Measurements from ENCODE around the gene ASIC3. TPM values are rescaled to one million over a fixed set of nuclear protein-coding genes. Genes with fewer than 3 reads are reported as not detected.

ASIC3 gene
- polyA plus RNA-seq, 1 donor (not counting 4 experiments of a cell fraction or from before 2014, with no cell fraction given): 0.35 TPM

DNA sequence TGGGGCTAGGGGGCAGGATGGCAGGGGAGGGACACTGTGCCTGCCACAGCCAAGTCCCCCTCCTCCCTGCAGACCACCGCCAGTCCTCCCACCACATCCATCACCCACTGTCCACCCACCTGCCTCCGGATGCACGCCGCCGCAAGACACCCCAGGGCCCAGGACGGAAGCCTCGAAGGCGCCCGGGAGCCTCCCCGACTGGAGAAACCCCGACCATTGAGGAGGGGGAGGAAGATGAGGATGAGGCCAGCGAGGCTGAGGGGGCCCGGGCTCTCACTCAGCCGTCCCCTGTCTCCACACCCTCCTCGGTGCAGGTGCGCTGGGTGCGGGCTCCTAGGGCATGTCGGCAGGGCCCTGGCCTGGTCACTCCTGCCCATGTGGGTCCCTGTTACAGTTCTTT, 16.1 kb downstream of the ASIC3 start:
- Histone ChIP-seq H3K4me2 (ENCODE audit: control insufficient read depth, extremely low read depth, insufficient read depth, low read depth, low read length) (no peak overlapping the region), H3K4me3 (ENCODE audit: control insufficient read depth in 2 of 3, extremely low read depth in 1 of 3, insufficient read depth in 2 of 3, low read depth in 1 of 3, low read length in 3 of 3) (no peak overlapping the region), H3K79me2 (ENCODE audit: control insufficient read depth, insufficient read depth, low read length) (peaks cover 35% of the 10 kb centered on the region), H2AFZ (ENCODE audit: control insufficient read depth, low read length) (no peak overlapping the region), H3K4me1 (ENCODE audit: control insufficient read depth, extremely low read depth, insufficient read depth, low read length) (peaks cover 22% of the 10 kb centered on the region), H3K9me1 (ENCODE audit: control insufficient read depth, extremely low read depth, insufficient read depth, low read length) (peaks cover 4% of the 10 kb centered on the region), H3K36me3 (ENCODE audit: control insufficient read depth in 2 of 2, extremely low read depth in 1 of 2, insufficient read depth in 2 of 2, low read length in 2 of 2) (peaks cover 26 to 27% of the 10 kb centered on the region in 2 experiments), H3K27me3 (ENCODE audit: control insufficient read depth, extremely low read depth, insufficient read depth, low read length) (no peaks in the 10 kb centered on the region), H3K9me3 (ENCODE audit: control insufficient read depth, low read depth, low read length) (no peaks in the 10 kb centered on the region), H3K27ac (ENCODE audit: control insufficient read depth, insufficient read depth, low read length) (no peak overlapping the region), H3K9ac (ENCODE audit: control insufficient read depth, extremely low read depth, insufficient read depth, low read length) (no peak overlapping the region), H4K20me1 (ENCODE audit: control insufficient read depth, extremely low read depth, insufficient read depth, low read length) (peaks cover 3% of the 10 kb centered on the region)
- DNase-seq (ENCODE audit: low read depth, low spot score) (no peak), FAIRE-seq (no peak)
- dilution Hi-C loops (cut with MboI; ENCODE audit: extremely low pct_ligation_motif_present, low sequenced_read_pairs): no loop called here
- TF ChIP-seq, protein P1, sequence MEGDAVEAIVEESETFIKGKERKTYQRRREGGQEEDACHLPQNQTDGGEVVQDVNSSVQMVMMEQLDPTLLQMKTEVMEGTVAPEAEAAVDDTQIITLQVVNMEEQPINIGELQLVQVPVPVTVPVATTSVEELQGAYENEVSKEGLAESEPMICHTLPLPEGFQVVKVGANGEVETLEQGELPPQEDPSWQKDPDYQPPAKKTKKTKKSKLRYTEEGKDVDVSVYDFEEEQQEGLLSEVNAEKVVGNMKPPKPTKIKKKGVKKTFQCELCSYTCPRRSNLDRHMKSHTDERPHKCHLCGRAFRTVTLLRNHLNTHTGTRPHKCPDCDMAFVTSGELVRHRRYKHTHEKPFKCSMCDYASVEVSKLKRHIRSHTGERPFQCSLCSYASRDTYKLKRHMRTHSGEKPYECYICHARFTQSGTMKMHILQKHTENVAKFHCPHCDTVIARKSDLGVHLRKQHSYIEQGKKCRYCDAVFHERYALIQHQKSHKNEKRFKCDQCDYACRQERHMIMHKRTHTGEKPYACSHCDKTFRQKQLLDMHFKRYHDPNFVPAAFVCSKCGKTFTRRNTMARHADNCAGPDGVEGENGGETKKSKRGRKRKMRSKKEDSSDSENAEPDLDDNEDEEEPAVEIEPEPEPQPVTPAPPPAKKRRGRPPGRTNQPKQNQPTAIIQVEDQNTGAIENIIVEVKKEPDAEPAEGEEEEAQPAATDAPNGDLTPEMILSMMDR (optimal IDR thresholded peaks at IDR 0.05 in 1 of 3, IDR thresholded peaks at IDR 0.05 in 1 of 3, conservative IDR thresholded peaks at IDR 0.05 in 1 of 3; ENCODE audit: extremely low read depth in 1 of 3, insufficient read depth in 2 of 3, low read length in 3 of 3): no peak
- TF ChIP-seq EZH2 (IDR thresholded peaks at IDR 0.05; ENCODE audit: low read length): no peak

DNA sequence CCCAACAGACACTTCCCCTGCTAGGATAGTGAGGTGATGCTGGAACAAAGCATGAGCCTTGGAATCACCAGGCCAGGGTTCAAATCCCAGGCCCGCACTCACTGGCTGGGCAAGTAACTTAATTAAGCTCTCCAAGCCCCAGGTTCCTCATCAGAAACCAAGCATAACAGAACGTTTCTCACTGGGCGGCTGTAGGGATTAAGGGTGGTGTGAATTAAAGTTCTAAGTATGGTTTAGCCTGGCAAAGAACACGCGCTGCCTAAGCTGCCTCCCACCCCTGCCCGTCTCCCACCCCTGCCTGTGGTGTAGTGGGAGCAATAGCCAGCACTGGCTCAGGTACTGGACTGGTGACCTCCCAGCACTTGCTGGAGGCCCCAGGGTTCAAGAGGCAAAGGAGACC, 16.7 kb downstream of the ASIC3 start:
- H3K27me3 ChIP-seq (ENCODE audit: control insufficient read depth, extremely low read depth, insufficient read depth, low read length): no peaks in the 10 kb centered on the region
- H3K4me2 ChIP-seq (ENCODE audit: control insufficient read depth, extremely low read depth, insufficient read depth, low read depth, low read length): no peak overlapping the region
- peaks cover 22% of the 10 kb centered on the region for H3K4me1 ChIP-seq (ENCODE audit: control insufficient read depth, extremely low read depth, insufficient read depth, low read length)
- no peak overlapping the region for H3K4me3 ChIP-seq (ENCODE audit: control insufficient read depth in 2 of 3, extremely low read depth in 1 of 3, insufficient read depth in 2 of 3, low read depth in 1 of 3, low read length in 3 of 3)
- H3K9me3 ChIP-seq (ENCODE audit: control insufficient read depth, low read depth, low read length): no peaks in the 10 kb centered on the region
- H3K9me1 ChIP-seq (ENCODE audit: control insufficient read depth, extremely low read depth, insufficient read depth, low read length): peaks cover 4% of the 10 kb centered on the region
- dilution Hi-C loops (cut with MboI; ENCODE audit: extremely low pct_ligation_motif_present, low sequenced_read_pairs): no loop called here
- H4K20me1 ChIP-seq (ENCODE audit: control insufficient read depth, extremely low read depth, insufficient read depth, low read length): peaks cover 3% of the 10 kb centered on the region
- H3K27ac ChIP-seq (ENCODE audit: control insufficient read depth, insufficient read depth, low read length): no peak overlapping the region
- no peak for DNase-seq (ENCODE audit: low read depth, low spot score)
- TF ChIP-seq EZH2 (IDR thresholded peaks at IDR 0.05; ENCODE audit: low read length): no peak
- TF ChIP-seq, protein P1 (optimal IDR thresholded peaks at IDR 0.05 in 1 of 3, IDR thresholded peaks at IDR 0.05 in 1 of 3, conservative IDR thresholded peaks at IDR 0.05 in 1 of 3; ENCODE audit: extremely low read depth in 1 of 3, insufficient read depth in 2 of 3, low read length in 3 of 3): no peak
- FAIRE-seq: no peak
- H3K9ac ChIP-seq (ENCODE audit: control insufficient read depth, extremely low read depth, insufficient read depth, low read length): no peak overlapping the region
- H2AFZ ChIP-seq (ENCODE audit: control insufficient read depth, low read length): no peak overlapping the region
- H3K36me3 ChIP-seq (ENCODE audit: control insufficient read depth in 2 of 2, extremely low read depth in 1 of 2, insufficient read depth in 2 of 2, low read length in 2 of 2): peaks cover 31 to 32% of the 10 kb centered on the region in 2 experiments
- peaks cover 31% of the 10 kb centered on the region for H3K79me2 ChIP-seq (ENCODE audit: control insufficient read depth, insufficient read depth, low read length)
